NCI-H748 (cell line): ENCODE measurements around the gene HOXA1.

ENCODE experiments used
- DNase-seq: peaks from one replicate; lab custom pipeline; 2025; ENCODE audit not compliant: unreplicated experiment; lab: John Stamatoyannopoulos, UW

HOXA1 gene

DNA sequence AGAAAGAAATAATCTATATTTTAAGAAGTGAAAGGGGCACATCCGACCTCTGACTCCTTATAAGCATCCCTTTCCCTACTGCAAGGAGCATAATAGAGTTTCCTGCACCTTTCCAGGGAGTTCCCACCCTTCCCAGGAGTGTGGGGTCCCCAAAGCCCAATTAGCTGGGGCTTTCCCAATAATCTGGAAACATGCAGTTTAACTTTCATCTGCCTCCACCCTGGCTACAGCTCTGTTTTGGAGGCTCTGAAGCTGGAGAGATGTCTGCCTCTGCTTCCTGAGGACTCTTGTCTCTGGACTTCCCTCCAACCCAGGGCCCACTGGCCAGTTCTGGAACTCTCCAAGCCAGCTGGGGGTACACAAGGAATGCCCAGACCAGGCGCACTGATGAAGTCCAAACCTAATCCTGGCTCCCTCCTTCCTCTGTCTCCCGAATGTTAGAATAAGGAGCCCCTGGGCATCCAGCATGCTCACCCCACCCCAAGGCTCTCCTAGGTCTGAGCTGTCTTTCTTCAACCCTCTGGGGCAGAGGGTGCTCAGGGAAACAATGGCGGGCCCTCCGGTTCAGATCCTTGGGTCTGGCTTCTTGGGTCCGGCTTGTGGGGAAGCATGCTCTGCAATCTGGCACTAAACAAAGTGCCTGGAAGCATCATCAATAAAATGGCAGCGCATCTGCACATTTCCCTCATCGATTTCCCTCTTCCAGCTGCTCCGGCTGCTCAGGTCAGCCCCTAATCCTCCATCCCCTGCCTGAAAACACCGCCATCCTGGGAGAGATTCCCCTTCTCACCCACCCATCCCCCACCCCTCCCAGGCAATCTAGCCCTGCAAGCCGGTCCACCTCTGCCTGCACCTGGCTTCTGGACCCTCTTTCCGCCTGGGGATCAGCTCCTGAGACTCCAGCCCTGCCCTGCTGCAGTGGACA lies 21.4 kb upstream of the HOXA1 start:
- DNase-seq = no peak

DNA sequence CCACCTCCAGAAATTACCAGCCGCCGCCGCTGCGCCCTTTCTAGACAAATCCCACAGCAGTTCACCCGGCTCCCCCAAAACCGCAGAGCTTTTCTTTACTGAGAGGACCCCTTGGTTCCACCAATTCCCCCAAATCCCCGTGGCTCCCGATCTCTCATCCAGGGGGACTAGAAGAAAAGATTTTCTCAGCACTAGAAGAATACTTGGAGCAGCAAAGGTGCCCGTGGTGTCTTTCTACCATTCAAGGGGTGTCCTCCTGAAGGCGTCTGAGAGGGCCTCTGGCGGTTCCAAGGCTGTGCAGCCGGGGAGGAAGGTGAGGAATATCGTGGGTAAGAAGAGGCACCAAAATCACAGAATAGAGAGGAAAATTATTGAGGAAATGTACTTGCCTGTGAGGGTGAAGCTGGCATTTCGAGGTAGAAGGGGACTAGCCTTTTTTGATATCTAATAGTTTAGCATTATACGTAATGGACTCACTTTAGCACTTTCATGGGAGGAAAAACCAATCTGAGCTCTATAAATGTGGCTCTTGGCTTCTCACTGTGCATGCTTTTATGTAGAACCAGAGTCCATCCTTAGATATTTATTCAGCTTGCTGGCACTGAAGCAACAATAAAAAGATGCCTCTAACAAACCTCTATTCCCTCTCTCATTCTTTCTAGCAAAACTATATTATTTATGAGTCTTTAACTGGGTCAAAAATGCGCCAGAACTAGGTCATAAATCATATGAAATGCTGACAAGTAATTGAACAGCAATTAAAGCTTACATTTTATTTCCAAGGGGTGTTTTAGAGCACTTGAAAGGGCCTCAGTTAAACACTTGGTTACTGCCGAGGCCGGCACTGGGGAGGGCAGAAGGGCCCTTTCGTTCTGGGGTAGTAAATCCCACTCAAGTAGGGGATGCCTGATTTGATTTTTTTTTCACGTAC lies 20.5 kb upstream of the HOXA1 start:
- DNase-seq = no peak

DNA sequence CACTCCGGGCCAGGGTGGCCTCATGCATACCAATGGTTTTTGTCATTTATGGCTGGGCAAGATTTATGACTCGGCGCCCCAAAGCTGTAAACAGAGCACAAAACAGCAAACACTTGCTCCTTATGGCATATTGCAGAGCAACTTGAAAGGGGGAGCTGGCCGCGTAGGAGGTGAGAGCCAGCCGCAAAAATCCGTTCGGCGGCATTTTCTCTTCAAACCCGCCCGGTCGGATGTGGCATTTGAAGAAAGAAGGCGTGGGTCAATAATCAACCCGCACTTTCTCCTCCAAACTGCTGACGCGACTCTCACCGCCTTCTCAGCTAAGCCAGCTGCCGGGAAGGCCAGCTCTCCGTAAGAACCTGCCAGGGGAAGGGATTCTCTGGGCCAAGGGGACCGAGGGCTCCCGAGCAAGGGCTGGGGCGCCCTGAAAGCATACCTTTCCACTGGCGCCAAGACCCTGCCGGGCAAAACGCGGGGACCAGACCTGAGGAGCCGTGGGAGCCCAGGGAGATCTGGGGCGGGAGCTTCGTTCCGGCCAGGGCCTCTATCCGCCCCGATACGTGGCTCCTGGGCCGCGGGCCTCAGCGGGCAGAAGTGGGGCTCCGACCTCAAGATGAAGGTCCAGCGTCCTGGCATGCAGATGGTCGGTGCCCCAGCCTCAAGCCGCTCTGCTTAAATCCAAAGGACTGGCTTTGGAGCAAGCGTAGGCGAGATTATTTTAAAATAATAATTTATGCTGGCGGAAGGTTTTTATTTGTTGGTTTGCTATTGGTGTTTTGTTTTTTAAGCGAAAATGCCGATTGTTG lies 19.6 kb upstream of the HOXA1 start:
- no peak for DNase-seq

DNA sequence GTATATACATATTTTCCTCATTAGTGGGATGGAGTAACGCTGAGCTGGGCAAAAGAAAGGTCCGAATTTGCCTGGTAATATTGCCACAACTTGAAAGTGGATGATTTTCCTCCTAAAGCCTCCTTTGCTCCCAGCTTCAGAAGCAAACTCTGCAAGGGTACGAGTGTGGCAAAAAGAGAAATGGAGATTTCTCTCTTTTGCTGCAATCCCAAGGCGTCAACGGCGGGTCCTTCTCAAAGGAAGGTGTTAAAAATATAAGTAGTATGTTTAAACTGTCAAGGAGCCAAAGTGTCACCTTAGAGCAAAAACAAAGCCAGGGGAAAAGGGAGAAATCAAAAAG lies 19.1 kb upstream of the HOXA1 start:
- no peak for DNase-seq

DNA sequence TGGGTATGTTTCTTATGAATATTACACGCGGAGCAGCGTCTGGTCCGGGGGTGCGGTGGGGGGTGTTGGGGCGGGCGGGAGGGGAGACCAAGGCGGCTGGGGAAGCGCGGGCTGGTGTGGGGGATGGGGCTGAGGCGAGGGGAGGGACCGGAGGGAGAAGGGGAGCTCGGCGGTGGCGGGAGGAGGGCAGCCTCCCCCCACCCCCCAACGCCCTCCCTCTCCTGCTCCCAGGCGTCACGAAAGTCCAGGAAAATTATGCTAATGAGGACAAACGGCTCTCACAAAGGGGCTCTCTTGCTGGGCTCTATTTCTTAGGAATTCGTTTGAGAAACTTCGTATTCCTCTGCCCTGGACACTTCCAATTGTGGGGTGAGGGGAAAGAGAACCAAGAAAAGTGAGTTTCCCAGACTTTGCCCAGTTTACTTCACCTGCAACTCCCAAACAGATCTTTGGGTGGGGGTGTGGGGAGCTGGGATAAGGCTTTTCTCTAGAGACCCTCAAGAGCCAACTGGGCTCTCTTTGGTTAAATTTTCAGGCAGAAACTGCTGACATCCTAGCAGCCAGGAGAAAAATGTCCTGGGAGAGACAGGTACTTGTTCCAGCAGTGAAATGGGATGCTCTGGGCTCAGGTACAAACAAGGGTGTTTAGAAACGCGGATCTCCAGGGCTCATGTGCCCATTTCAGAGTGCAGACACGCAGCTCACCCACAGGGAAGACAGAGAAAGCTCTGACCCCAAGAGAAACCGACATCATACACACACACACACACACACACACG lies 18.4 kb upstream of the HOXA1 start:
- peak; percentile 76 for DNase-seq

DNA sequence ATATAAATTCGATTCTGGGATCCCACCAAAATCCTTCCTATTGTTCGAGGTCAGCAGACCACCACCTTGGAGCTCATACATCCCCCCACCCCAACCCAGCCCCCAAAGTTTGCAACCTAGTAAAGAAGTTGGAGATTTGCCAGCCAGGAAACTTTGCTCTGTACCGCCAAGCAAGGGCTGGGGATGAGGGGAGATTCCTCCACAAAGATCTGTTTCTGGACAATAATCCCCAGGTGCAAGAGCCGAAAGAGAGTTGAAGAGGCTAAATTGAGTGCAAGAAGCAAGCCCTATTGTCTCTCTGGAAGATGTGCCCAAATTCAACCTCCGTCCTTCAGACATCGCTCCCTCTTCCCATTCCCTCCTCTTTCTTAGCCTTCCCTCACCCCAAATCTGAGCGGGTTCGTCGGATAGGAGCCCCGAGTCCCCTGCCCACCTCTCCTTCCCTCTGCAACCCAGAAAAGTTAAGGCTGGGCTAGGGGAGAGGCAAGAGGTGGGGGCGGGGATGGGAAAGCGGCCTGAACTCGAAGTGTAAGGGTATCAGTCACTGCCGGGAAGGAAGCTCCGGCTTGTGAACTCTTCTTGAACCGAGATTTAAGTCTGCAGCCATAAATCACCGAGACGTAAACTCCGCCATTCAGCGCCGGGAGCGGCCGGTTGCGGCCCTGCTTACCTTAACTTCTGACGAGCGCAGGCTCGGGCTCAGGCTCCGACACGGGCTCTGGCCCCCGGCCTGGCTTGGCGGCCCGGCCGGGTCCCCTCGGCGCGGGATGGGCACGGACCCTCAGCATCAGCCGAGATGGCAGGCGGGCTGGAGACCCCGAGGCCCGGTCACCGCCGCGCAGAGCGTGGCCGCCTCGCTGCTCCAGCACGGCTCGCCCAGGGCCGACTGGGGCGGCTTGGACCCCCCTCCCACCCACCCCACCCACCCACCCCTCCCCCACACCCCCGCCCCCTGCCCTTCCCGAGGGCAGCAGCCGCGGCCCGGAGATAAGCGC lies 17.5 kb upstream of the HOXA1 start:
- DNase-seq = peak; percentile 76

DNA sequence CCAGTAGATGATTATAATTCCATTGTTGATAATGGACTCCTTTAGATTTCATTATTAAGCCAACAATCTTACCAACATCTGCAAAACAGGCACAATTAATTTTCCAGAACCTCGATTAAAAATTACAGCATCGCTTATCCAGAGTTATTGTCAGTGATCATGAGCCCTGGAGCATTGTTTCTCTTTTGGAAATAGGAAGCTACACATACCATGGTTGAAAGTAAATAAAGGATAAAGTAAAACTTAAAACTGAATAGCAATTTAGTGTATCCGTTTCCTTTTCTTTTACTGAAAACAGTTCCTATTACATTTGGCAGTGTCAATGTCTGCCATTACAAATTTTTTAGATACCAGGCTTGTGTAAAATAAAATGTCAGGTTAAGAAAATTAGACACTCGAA lies 16.6 kb upstream of the HOXA1 start:
- no peak for DNase-seq

DNA sequence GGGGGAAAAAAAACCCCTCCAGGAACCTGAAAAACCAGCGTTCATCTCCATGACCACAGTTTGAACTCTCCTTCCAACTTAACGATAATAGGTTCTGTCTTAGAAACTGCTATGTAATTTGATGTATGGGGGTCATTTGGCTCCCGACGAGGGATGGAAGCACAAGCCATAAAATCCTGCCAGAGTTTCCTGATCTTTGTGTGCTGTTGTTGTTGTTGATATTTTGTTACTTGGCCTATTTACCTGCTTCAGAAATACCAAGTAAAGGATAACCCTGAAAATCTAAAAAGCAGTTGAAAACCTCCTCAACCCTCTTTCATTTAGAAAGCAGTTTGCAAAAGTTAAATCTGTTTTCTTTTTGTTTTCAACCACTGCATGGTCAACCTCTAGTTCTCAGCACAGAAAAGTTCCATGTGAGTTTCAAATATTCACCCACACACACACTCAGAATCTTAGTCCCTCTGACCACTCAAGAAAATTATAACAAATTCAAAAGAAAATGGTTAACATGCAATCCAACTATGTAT lies 16.0 kb upstream of the HOXA1 start:
- DNase-seq = no peak

DNA sequence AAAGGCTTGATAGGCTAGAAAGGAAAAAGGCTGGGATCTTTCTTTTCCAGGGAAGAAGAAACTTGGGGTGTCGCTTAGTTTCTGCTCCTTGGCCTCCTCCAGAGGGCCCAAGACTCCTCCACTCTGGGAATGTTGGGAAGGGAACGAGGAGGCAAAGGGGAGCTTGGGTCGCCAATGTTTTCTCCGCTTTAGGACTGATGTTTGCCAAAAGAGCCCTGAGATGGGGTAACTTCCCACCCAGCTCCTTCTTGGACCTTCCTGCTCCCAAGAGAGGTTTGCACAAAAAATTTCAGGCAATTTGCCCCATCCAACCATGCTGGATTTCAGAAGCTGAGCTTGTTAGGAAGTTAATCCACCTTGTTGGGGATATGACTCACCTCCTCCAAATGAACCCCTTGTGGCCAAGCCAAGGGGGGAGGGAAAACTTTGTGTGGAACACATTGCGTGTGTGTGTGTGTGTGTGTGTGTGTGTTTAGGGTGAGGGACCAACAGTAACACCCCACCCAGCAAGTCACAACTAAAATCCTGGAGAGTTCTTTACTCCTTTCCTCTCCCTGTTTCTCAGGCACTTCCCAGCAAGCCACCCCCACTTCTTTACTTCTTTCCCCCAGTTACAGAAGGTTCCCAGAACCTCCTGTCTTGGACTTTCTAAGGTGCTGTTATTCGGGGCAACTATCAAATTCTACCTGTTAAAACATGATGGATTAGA lies 15.4 kb upstream of the HOXA1 start:
- DNase-seq = no peak

DNA sequence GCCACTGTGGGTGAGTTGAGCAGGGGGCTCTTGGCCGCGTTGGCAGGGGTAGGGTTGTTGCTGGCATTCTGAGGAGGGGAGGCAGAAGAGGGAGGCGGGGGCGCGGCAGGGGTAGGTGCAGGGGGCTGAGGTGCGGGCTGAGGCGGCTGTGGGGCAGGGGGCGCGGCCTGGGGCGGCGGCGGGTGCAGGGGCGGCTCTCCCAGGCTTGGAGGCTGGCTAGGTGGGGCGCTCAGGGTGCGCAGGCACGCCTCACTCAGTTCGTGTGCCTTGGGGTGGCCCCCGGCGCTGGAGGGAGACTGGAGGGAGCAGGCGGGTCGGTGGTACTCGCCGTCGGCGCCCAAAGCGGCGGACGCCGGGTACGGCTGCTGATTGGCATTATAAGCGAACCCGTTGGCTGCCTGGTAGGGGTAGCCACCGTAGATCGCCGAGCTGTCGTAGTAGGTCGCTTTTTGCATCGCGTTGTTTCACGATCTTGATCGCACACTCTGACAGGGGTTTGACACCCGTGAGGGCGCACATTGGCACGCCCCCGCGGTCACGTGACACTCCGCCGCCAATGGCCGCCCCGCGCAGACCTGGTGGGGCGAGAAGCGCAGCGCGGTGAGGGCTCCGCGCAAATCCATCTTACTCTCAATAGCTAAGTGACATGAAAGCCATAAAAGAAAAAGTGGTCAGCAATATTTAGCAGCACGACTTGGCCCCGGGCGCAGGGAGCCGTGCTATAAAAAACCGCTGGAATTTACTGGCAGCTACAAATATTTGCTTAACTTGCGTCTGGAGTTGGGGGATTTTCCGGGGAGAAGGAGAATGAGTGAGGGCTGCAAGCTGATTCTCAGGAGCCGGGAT lies 14.6 kb upstream of the HOXA1 start:
- no peak for DNase-seq

DNA sequence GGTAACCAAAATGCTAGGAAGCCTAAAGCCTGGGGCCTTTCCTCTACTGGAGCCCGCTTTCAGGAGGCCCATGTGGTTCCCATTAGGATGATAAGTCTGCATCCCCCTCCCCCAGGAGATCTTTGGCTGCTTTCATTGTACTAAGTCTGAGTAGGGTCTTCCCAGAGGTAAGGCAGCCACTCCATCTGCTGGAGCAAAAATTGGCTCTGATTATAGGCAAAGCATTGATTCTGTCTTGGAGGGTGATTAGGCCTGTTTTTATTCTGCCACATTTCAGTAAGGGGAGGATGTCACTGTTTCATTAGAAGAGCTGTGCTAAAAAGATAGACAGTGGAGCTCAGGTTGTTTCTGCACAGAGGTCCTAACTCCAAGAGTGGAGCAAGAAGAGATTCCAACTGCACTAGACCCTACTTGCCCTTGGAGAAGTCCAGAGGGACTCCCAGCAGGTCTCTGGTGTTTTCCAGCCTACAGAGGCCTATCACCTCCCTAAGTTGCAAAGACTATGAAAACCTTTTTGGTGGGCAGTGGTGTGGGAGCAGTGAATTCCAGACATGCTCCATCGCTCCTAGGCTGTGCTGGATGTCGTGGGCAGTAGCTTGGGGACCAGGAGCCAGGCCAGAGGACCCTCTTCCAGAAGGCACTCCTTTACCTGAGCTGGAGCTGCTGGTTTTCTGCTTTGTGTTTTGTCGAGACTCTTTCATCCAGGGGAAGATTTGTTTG lies 13.8 kb upstream of the HOXA1 start:
- DNase-seq = no peak

DNA sequence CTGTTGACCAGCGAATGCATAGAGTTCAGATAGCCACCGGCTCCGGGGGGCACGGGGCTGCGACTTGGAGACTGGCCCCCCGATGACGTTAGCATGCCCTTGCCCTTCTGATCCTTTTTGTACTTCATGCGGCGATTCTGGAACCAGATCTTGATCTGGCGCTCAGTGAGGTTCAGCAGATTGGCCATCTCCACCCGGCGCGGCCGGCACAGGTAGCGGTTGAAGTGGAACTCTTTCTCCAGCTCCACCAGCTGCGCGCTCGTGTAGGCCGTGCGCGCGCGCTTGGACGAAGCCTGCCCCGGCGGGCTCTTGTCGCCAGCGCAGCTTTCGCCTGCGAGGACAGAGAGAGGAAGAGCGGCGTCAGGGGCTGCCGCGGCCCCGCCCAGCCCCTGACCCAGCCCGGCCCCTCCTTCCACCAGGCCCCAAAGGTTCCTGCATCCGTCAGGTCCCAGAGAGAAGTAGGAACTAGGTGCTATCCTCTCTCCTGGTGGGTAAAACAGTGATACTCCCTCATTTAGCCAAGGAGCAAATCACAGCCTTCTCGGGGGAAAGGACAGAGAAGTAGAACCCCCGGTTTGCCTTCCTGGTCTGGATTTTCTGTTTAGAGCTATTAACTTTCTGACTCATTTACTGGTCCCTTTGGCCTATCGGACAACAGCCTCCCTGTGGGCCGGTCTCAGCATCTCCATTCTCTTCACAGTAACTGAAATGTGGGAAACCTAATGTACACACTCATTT lies 12.8 kb upstream of the HOXA1 start:
- no peak for DNase-seq

DNA sequence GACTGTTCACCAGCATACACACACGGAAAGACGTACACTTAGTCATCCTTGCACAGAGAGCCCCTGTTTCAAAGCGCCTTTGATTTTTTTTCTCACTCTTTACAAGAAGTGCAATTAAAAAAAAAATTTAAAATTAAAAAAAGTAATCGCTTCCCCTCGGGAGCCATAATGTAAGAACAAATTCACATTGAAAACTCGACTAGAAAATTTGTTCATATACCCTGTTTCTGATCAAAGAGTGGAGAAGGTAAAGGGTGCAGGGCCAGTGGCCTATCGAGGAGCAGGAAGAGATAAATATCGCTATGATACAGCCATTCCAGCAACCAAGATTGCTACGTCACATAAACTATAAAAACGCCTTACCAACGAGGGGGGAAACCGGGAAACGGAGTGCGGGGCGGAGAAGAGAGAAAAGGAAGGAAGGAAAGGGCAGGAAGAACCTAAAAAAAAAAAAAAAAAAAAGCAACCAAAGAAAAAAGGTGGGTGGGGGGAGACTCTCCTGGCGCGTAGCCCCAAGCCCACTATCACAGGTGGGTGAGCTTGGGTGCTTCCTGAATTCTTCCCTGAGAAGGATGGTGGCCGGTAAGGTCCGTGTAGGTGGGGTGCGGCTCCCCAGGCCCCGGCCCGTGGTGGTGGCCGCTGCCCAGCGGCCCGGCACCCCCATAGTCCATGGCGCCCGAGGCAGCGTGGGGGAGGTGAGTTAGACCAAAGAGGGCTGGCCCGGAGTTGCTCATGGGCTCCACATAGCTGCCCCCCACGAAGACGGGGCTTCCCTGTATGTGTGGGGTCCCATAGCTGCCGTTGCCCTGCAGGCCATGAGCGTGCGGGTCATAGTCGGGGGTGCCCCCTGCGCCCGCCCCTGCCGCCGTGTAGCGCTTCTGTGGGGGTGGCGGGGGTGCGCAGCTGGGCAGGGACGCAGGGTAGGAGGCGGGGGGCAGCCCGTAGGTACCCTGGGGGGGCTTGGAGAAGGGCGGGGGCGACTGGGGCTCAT lies 11.9 kb upstream of the HOXA1 start:
- DNase-seq = no peak

DNA sequence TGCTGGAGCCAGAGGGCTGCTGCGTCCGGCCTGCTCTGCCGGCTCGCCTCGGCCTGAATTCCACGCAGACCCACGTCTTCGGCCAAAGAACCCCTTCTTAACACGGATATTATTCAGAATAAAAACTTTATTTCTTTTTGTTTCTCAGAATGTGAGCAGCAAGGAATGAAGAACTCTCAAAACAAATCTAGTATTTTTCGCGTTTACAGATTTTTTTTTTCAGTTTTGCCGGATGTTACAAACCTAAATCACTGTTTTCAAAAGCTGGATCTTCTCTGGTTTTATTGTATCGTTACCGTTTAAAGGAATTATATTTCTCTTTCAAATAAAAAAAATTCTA lies 11.1 kb upstream of the HOXA1 start:
- no peak for DNase-seq
